DND-41 (cell line): Measurements from ENCODE around the gene ZNF701.

Source experiments
- ATAC-seq: fragments of 200-7000 bp; cut with Tn5 transposase; 3 replicates; pipeline ENCODE4 v1.9.1; 2021; ENCODE audit warnings: low read depth; ENCODE audit not compliant: insufficient read depth
- DNase-seq: peaks from one replicate; pipeline ENCODE4 v3.0.0-alpha.2; 2020
- H2AFZ ChIP-seq: 2 replicates; pipeline ENCODE4 v1.6.0; 2012; ENCODE audit warnings: low read depth, low read length
- H3K27ac ChIP-seq: 2 replicates; pipeline ENCODE4 v1.5.1; 2012; ENCODE audit warnings: low read length, inconsistent platforms
- H3K27me3 ChIP-seq: fragments of 200-600 bp; sonication (generic); 2 replicates; pipeline ENCODE4 v1.6.0; 2012; ENCODE audit warnings: low read length, mild to moderate bottlenecking, inconsistent platforms; ENCODE audit not compliant: insufficient read depth, poor library complexity
- H3K36me3 ChIP-seq: 2 replicates; pipeline ENCODE4 v1.5.1; 2012; ENCODE audit warnings: low read length, inconsistent platforms; ENCODE audit not compliant: insufficient read depth
- H3K4me1 ChIP-seq: 2 replicates; pipeline ENCODE4 v1.5.1; 2012; ENCODE audit warnings: mild to moderate bottlenecking, low read length; ENCODE audit not compliant: insufficient read depth
- H3K4me2 ChIP-seq: 2 replicates; pipeline ENCODE4 v1.6.0; 2012; ENCODE audit warnings: mild to moderate bottlenecking, moderate library complexity, low read length, inconsistent platforms; ENCODE audit not compliant: insufficient read depth
- H3K4me3 ChIP-seq, 2 experiments: fragments of 200-600 bp in 1 of 2; shearing (Covaris generic) in 1 of 2; 2 replicates each; pipeline ENCODE4 v1.5.1; 2012 to 2016; ENCODE audit warnings: inconsistent platforms in 2 of 2, low read length in 2 of 2, mild to moderate bottlenecking in 2 of 2, low read depth in 1 of 2, moderate library complexity in 1 of 2
- H3K79me2 ChIP-seq: 2 replicates; pipeline ENCODE4 v1.6.0; 2012; ENCODE audit warnings: low read length, inconsistent platforms; ENCODE audit not compliant: insufficient read depth
- H3K9ac ChIP-seq: 2 replicates; pipeline ENCODE4 v1.6.0; 2012; ENCODE audit warnings: low read depth, mild to moderate bottlenecking, inconsistent platforms, low read length, moderate library complexity
- H3K9me3 ChIP-seq: 2 replicates; pipeline ENCODE4 v1.5.1; 2012; ENCODE audit warnings: low read length, moderate library complexity, mild to moderate bottlenecking, inconsistent platforms; ENCODE audit not compliant: insufficient read depth, severe bottlenecking
- H4K20me1 ChIP-seq: 2 replicates; pipeline ENCODE4 v1.6.0; 2012; ENCODE audit warnings: low read length; ENCODE audit not compliant: insufficient read depth
- EZH2 ChIP-seq: IDR thresholded peaks from 3 replicates; pipeline ENCODE4 v1.6.1; 2012; ENCODE audit warnings: borderline replicate concordance, low read depth, mild to moderate bottlenecking, moderate library complexity, low read length, inconsistent platforms; ENCODE audit not compliant: severe bottlenecking
- TF ChIP-seq, protein P1 (sequence below): IDR thresholded peaks from 2 replicates; pipeline ENCODE4 v1.5.1; 2012; ENCODE audit warnings: borderline replicate concordance, low read length, moderate library complexity, mild to moderate bottlenecking; ENCODE audit not compliant: poor library complexity, severe bottlenecking; ENCODE audit errors: extremely low read depth

The ZNF701 gene

DNA sequence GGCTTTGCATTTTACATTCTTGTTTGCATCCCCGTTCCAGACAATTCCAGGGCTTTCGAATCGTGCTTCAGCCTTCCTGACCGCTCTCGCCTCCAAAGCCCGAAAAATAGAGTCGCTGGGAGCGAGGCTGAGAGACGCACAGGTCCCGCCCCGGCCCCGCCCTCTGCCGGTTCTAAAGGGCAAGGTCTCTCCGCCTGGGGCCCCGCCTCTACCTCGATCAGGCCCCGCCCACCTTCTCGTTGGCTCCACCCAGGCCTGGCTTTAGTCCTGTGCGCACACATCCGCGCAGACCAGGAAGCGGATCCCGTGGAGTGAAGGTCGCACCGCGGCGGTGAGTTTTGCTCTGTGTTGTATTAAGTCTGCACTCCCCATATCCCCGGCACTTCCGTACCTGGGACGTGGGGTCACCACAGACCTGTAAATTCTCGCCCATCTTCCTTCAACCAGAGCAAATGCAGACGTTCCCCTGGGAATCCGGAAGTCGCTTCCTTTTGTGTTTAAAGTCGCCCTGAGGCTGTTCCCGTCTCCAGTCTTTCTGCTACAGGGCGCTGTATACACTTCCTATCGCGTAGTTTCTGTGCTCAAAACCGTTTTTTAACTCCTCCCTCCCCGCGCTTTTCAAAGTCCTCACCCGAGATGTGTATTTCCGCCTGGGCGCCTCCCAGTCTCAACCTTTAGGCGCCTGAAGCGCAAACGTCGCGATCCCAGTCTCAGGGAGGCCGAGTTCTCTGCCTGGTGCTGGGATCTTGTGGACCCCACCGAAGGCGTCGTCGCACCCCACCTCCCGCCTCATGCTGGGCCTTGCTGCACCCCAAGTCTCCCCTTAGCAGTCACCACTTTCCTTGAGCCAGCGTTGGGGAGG is at the start of gene ZNF701:
Gene ZNF701, plus strand, starts transcription at position 288 of the 862 bp plus-strand sequence. CDS start 3,861 bp downstream, outside the sequence.
- H3K36me3 ChIP-seq = peaks cover 31% of the 10 kb centered on the region
- H3K4me1 ChIP-seq = peaks cover 32% of the 10 kb centered on the region
- peak within 1 kb of the TSS; percentile 49 to 85 for H3K4me3 ChIP-seq
- H4K20me1 ChIP-seq = peaks cover 13% of the 10 kb centered on the region; the same call in 1 of the 2 replicates
- no peaks in the 10 kb centered on the region for H3K9me3 ChIP-seq
- peak within 1 kb of the TSS; percentile 74 for H3K4me2 ChIP-seq
- H3K9ac ChIP-seq = peak within 1 kb of the TSS; percentile 83
- peak within 1 kb of the TSS; percentile 82 for H2AFZ ChIP-seq
- H3K27me3 ChIP-seq = no peaks in the 10 kb centered on the region
- ATAC-seq (peak; percentile 92), DNase-seq (peak; percentile 97)
- peaks cover 43% of the 10 kb centered on the region for H3K79me2 ChIP-seq
- H3K27ac ChIP-seq = peak within 1 kb of the TSS; percentile 97
- TF ChIP-seq EZH2 = no peak
- TF ChIP-seq, protein P1, sequence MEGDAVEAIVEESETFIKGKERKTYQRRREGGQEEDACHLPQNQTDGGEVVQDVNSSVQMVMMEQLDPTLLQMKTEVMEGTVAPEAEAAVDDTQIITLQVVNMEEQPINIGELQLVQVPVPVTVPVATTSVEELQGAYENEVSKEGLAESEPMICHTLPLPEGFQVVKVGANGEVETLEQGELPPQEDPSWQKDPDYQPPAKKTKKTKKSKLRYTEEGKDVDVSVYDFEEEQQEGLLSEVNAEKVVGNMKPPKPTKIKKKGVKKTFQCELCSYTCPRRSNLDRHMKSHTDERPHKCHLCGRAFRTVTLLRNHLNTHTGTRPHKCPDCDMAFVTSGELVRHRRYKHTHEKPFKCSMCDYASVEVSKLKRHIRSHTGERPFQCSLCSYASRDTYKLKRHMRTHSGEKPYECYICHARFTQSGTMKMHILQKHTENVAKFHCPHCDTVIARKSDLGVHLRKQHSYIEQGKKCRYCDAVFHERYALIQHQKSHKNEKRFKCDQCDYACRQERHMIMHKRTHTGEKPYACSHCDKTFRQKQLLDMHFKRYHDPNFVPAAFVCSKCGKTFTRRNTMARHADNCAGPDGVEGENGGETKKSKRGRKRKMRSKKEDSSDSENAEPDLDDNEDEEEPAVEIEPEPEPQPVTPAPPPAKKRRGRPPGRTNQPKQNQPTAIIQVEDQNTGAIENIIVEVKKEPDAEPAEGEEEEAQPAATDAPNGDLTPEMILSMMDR = peak; percentile 33

DNA sequence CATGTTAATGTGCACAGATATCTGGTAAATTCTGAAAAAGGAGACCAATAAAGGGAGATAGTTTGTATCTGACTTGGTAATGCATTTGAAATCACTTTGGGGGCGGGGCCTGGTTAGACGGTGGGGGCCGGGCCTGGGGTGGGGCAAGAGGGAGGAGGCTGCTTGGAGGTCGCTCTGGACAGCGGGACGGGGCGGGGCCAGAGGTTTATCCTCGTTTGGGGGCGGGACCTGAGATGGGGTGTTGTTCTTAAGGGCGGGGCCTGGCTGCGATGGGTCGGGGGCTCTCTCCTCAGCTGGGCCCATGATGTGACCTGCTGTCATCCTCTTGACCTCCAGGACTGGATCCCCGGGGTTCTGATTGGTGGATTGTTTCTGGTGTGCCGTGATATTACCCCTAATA is 47.5 kb upstream of the ZNF701 start:
- no peaks in the 10 kb centered on the region for H3K9me3 ChIP-seq
- TF ChIP-seq, protein P1 = no peak
- TF ChIP-seq EZH2 = no peak
- H3K36me3 ChIP-seq = no peaks in the 10 kb centered on the region
- H3K79me2 ChIP-seq = peaks cover under 1% of the 10 kb centered on the region
- peaks cover 8% of the 10 kb centered on the region for H3K4me1 ChIP-seq
- H3K4me3 ChIP-seq = no peak overlapping the region
- DNase-seq = peak; percentile 8
- no peak for ATAC-seq
- H2AFZ ChIP-seq = no peak overlapping the region
- no peak overlapping the region for H3K9ac ChIP-seq
- no peak overlapping the region for H3K4me2 ChIP-seq
- no peak overlapping the region for H3K27ac ChIP-seq
- no peaks in the 10 kb centered on the region for H3K27me3 ChIP-seq
- H4K20me1 ChIP-seq = no peaks in the 10 kb centered on the region

DNA sequence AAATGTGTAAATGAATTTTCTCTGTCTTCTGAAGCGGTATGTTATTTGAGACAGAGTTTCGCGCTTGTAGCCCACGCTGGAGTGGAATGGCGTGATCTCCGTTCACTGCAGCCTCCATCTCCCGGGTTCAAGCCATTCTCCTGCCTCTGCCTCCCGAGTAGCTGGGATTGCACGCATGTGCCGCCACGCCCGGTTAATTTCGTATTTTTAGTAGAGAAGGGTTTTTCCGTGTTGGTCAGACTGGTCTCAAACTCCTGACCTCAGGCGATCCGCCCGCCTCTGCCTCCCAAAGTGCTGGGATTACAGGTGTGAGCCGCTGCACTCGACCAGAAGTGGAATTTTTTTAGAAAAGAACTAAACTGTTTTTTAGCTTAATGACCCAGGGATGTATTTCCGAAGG is 46.0 kb upstream of the ZNF701 start:
- no peaks in the 10 kb centered on the region for H3K36me3 ChIP-seq
- no peak overlapping the region for H3K9ac ChIP-seq
- H3K27ac ChIP-seq = no peak overlapping the region
- peaks cover 16% of the 10 kb centered on the region for H3K79me2 ChIP-seq
- no peak for DNase-seq
- no peak for TF ChIP-seq EZH2
- TF ChIP-seq, protein P1 = no peak
- no peaks in the 10 kb centered on the region for H3K27me3 ChIP-seq
- H3K4me3 ChIP-seq = no peak overlapping the region
- H3K9me3 ChIP-seq = no peaks in the 10 kb centered on the region
- H4K20me1 ChIP-seq = peaks cover 2% of the 10 kb centered on the region; the same call in 1 of the 2 replicates
- H2AFZ ChIP-seq = no peak overlapping the region
- H3K4me2 ChIP-seq = no peak overlapping the region
- H3K4me1 ChIP-seq = peaks cover 19% of the 10 kb centered on the region
- ATAC-seq = no peak
